DMS53 treated with DMSO at 0.1 percent for 48 hours (cell line): ENCODE results near the gene HSD17B2.

Experiments
- DNase-seq: peaks from one replicate; lab custom pipeline; 2025; ENCODE audit not compliant: unreplicated experiment; lab: John Stamatoyannopoulos, UW

The HSD17B2 gene

GRCh38 chr16:82017911-82018568, 17.0 kb upstream of the HSD17B2 start:
- DNase-seq, result no peak

DNA sequence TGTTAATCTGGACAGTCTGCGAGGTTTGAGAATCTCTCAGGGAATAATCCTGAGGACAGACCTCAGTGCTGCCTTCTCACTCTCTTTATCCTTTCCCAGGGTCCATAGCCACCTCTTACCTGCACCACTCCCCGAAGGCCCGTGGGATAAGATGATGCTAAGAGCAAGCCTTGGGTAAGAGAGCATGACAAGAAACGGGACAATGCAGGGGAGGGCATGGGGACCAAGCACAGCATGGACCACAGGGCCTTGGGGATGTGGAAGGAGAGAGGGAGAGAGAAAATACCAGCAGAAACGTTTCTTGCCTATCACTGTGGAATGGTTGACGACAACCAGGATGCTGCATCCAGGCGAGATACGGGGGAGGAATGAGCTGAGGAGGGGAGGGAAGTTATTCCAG, 15.5 kb upstream of the HSD17B2 start:
- no peak for DNase-seq

DNA sequence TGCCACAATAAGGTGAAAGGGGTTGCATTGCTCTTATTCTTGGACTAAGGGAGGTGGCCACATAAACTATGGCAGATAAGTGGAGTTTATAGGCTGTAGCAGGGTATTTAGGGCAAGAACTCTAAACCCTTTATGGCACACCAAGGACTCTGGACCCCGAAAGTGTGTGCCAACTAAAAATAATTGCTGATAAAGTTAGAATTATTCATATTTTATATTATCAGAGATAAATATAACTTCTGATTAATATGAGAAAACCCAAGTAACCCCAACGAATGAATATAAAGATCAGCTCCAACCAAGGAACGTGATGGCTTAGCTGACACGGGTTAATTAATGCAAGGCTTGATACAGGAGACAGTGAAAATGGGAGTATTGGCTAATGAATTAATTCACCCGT, 15.0 kb upstream of the HSD17B2 start:
- DNase-seq, result no peak

- no peak for DNase-seq
Measured at GRCh38 chr16:82023206-82023605, 11.8 kb upstream of the HSD17B2 start.

GRCh38 chr16:82024316-82024715, 10.7 kb upstream of the HSD17B2 start:
- DNase-seq, result no peak

DNA sequence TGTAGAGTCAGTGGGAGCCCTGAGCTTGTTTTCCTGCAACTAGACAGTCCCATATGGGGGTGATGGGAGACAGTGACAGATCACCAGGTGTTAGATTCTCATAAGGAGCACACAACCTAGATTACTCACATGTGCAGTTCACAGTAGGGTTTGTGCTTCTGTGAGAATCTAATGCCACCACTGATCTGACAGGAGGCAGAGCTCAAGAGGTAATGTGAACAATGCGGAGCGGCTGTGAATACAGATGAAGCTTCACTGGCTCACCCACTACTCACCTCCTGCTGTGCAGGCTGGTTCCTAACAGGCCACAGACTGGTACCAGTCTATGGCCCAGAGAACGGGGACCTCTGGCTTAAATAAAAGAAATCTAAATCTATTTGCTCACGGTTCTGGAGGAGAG, 10.2 kb upstream of the HSD17B2 start:
- no peak for DNase-seq

- DNase-seq, result no peak
Measured at GRCh38 chr16:82027629-82028064, 7.4 kb upstream of the HSD17B2 start.

DNA sequence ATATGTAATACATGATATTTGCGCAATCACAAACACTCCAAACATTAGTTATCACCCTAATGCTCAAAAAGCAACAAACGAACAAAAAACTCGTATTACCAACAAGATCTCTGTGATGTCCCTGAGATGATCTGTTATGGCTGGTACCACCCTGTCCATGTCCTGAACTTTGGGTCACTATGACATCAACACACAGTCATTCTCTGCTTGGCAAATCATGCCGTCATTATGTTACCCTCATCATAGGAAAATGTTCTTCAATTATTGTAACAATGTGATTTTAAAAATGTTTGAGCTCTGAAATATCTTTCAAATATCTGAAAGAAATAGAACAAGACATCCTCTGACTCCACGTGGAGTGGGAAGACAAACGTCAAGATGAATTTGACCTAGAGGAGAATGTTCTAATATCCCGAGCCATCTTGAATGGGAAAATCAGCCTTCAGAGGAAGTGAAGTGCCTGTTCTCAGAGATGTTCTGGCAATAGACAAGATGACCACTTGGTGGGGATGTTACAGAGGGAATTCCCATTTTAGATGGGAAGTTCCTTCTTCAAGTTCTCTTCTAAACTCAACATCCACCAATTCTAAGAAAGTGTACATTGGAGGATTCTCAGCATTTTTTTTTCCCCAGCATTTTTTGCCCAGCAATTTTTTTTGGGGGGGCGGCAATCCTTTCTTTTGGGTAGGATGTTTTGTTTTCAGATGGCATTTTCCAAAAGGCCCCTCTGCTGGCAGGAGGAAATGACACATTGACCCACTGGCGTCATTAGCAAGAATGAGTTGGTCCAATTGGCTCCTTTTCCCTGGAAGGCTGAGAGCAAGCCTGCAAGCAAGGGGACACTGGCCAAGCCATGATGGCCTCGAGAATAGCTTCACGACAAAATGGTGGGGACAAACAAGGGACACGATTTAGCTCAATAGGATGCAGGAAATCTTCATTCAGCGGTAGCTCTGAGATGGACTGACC, 3.7 kb upstream of the HSD17B2 start:
- DNase-seq, result peak; percentile 17

DNA sequence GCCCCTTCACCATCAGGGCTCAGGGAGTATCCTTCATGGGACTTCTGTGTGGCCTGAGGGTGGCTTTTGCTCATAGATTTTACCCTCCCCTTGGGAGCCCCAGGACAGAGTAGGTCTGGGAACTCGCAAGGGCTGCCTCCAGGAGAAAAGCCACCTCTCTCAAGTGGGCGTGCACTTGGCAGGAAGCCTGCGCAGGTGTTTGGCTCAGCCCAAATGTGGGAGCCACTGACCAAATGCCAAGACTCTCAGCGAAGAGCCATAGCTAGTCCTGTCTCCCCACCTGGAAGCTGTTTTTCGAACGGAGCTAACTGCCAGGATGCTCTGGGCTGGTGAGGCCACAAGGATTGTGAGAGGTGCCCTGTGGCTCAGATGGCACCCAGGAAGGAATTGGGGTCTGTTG, 2.0 kb upstream of the HSD17B2 start:
- DNase-seq, result no peak

DNA sequence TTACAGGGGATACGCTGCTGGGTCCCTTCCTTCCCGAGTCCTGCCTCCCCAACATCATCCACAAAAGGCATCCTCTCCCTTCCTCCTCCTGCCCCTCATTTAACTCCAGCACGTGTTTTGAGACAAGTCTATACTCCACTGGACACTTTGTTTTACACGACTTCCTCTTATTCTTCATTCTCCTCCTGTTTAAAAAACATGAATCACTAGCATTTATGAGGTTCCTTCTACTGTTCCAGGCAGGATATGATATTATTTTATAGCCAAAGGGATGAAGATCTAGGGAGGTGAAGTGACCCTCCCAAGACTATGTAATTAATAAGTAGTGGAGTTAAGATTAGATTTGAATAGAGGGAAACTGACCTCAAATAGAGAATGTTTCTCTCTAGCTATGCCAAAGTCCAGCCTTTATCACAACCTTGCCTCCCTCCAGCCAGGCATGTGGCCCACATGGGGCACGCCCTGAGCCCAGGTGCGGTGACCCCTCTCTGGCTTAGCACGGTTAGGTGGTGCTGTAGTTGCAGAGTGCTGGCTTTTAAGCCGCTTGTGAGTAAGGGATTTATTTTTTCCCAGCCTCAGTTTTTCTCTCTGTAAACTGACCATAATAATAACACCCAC, 1.3 kb upstream of the HSD17B2 start:
- DNase-seq, result no peak

DNA sequence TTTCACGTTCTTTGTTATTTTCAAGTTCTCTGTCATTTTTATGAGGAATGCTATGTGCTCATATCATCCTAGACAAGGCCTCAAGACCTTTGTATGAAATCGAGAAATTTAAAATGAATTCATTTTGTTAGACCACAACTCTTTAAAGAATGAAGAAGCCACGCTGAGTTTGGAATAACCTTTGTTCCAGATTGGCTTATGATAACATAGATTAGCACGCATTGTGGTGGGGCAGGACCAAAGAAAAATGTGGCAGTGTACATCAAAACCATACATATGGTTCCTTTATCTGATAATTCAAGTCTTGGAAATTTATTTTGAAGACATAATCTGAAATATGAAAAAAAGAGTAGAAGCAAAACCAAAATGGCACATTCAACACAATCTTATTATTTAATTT, 2.2 kb downstream of the HSD17B2 start:
- DNase-seq, result no peak

DNA sequence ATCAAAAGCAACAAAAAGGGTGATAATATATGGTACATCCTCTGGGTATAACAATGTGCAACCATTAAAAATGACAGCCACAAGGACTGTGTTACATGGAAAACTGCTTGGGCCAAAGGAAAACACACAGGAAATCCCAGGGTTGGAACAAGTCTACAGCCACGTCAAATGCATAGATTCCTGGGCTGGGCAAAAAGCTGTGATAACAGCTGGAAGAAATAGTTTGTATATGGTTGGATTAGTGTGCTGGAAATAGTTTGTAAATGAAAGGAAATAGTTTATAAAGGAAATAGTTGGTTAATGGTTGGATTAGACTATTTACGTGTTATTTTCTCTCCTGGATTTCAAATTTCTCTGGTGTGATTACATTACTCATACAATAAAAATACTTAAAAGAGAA, 2.6 kb downstream of the HSD17B2 start:
- DNase-seq, result no peak

GRCh38 chr16:82040296-82040695, 5.2 kb downstream of the HSD17B2 start:
- DNase-seq, result no peak

GRCh38 chr16:82041542-82041941, 6.5 kb downstream of the HSD17B2 start:
- DNase-seq, result no peak

GRCh38 chr16:82042144-82042543, 7.1 kb downstream of the HSD17B2 start:
- no peak for DNase-seq

- no peak for DNase-seq
Measured at GRCh38 chr16:82042846-82043245, 7.8 kb downstream of the HSD17B2 start.

GRCh38 chr16:82043680-82044584, 8.9 kb downstream of the HSD17B2 start:
- DNase-seq, result no peak

DNA sequence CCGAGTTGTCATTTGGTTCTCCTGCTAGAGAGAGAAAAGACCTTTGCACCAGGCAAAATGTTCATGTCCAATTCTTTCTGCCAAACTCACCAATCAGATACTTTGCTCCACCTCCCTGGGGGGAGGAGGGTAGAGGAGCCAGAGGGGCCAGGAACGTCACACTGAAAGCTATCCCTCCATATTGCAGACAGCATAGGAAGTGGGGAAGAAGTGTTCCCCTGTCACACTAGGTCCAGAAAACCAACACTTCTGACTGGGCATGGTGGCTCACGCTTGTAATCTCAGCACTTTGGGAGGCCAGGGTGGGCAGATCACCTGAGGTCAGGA, 9.5 kb downstream of the HSD17B2 start:
- DNase-seq, result no peak

GRCh38 chr16:82045465-82045864, 10.4 kb downstream of the HSD17B2 start:
- DNase-seq, result no peak

- DNase-seq, result no peak
Measured at GRCh38 chr16:82046541-82046940, 11.5 kb downstream of the HSD17B2 start.

GRCh38 chr16:82046941-82047340, 11.9 kb downstream of the HSD17B2 start:
- no peak for DNase-seq
